ENCODE results near the gene PLA2G12A. TPM values are rescaled to one million over a fixed set of nuclear protein-coding genes. Genes with fewer than 3 reads are reported as not detected.

Gene PLA2G12A
- polyA plus RNA-seq, 2 of the 4 experiments (the other 2 are of a cell fraction) = 9.8 to 39.3 TPM

DNA sequence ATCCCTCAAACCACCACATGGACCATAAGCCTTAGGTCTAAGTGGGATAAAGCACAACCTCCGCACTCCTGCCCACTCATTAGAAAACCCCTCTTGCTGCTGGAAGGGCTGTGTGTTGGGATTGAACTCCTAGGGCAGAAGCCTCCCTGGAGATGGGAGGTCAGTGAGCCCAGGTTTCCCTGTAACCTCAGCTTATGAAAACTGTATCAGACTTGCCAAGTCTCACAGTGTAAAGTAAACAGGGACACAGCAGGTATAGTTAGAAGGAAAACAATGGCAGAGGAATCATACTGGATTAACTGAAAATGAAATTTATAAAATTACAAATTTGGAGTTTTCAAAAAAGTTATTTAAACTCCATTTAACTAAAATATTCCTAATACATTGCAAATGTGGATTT, 56.6 kb downstream of the PLA2G12A start:
- POLR2A ChIA-PET = no interaction called here
- 100% methylated on average over 1 of the region's 1 CpG for WGBS (ENCODE audit: missing lambda C conversion rate)
- DNase-seq (ENCODE audit: low read depth in 1 of 2, low spot score in 1 of 2) (no peak), FAIRE-seq (no peak), ATAC-seq (no peak)
- Histone ChIP-seq H3K27ac (no peak overlapping the region), H3K9me3 (no peaks in the 10 kb centered on the region), H3K4me1 (no peaks in the 10 kb centered on the region), H3K4me3 (no peak overlapping the region), H3K4me2 (no peak overlapping the region)
- TF ChIP-seq ZNF302 (CRISPR knock-in tag; IDR thresholded peaks at IDR 0.05) = no peak
- TF ChIP-seq RAD21 (conservative IDR thresholded peaks at IDR 0.05 in 1 of 2, IDR thresholded peaks at IDR 0.05 in 1 of 2) = no peak
- CTCF ChIA-PET = no interaction called here

DNA sequence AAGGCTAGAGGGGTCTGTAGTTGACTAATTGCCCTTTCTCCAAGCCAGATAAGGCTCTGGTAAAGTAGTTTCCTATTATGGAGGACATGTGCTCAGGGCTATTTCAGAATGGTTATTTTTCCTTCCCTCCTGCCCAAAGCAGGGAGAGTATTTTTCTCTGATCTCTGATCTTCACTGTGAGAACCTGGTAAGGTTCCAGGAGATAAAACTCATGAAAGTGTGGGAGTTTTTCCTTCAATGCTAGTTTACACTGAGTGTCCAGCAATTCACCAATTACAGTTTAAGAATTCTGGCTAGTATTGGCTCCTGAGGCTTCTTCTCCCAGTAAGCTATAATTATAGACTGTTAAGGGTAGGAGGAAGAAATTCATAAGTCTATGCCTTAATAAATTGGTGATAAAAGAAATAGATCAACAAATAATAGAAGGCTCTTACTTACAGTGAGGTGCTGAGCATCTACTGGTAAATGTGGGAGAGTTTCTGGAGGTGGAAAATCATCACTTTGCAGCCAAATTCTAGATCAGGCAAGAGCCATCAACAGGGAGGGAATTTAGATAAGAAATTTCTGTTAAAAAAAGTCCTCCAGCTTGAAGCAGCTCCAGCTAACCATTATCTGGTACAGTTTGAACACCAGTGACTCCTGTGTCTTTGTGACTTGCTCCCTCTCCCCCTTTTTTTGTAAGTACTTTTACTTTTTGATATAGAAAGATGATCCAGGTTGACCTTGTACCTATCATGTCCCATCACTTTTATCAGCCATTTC, 57.5 kb downstream of the PLA2G12A start:
- H3K4me3 ChIP-seq = no peak overlapping the region
- H3K9me3 ChIP-seq = no peaks in the 10 kb centered on the region
- TF ChIP-seq PBX3 (IDR thresholded peaks at IDR 0.05) = no peak
- no peak for TF ChIP-seq POLR2AphosphoS2 (conservative IDR thresholded peaks at IDR 0.05; ENCODE audit: low read length)
- TF ChIP-seq REST (IDR thresholded peaks at IDR 0.05) = no peak
- TF ChIP-seq CHD4 (IDR thresholded peaks at IDR 0.05; ENCODE audit: borderline replicate concordance) = no peak
- TF ChIP-seq TFCP2L1 (CRISPR knock-in tag; IDR thresholded peaks at IDR 0.05) = no peak
- no peak for TF ChIP-seq HEYL (CRISPR knock-in tag; IDR thresholded peaks at IDR 0.05)
- no peak for TF ChIP-seq RARB (CRISPR knock-in tag; IDR thresholded peaks at IDR 0.05)
- no peak for TF ChIP-seq POLR2A (IDR thresholded peaks at IDR 0.05; ENCODE audit: low read length)
- TF ChIP-seq CEBPB (IDR thresholded peaks at IDR 0.05) = no peak
- TF ChIP-seq SREBF2 (IDR thresholded peaks at IDR 0.05) = no peak
- no peak for TF ChIP-seq MAX (IDR thresholded peaks at IDR 0.05)
- TF ChIP-seq, protein P1, sequence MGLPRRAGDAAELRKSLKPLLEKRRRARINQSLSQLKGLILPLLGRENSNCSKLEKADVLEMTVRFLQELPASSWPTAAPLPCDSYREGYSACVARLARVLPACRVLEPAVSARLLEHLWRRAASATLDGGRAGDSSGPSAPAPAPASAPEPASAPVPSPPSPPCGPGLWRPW (IDR thresholded peaks at IDR 0.05) = no peak
- TF ChIP-seq HDAC2 (IDR thresholded peaks at IDR 0.05) = no peak
- TF ChIP-seq CHD2 (IDR thresholded peaks at IDR 0.05; ENCODE audit: low read length, partially characterized antibody) = no peak
- TF ChIP-seq, protein P2, sequence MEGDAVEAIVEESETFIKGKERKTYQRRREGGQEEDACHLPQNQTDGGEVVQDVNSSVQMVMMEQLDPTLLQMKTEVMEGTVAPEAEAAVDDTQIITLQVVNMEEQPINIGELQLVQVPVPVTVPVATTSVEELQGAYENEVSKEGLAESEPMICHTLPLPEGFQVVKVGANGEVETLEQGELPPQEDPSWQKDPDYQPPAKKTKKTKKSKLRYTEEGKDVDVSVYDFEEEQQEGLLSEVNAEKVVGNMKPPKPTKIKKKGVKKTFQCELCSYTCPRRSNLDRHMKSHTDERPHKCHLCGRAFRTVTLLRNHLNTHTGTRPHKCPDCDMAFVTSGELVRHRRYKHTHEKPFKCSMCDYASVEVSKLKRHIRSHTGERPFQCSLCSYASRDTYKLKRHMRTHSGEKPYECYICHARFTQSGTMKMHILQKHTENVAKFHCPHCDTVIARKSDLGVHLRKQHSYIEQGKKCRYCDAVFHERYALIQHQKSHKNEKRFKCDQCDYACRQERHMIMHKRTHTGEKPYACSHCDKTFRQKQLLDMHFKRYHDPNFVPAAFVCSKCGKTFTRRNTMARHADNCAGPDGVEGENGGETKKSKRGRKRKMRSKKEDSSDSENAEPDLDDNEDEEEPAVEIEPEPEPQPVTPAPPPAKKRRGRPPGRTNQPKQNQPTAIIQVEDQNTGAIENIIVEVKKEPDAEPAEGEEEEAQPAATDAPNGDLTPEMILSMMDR (IDR thresholded peaks at IDR 0.05) = no peak
- no peak for TF ChIP-seq BHLHE40 (IDR thresholded peaks at IDR 0.05; ENCODE audit: low read depth, low read length)
- H3K27ac ChIP-seq = no peak overlapping the region
- POLR2A ChIA-PET = no interaction called here
- FAIRE-seq = no peak
- no peaks in the 10 kb centered on the region for H3K4me1 ChIP-seq
- CTCF ChIA-PET = no interaction called here
- no peak for DNase-seq (ENCODE audit: low read depth in 1 of 2, low spot score in 1 of 2)
- no peak overlapping the region for H3K4me2 ChIP-seq
- no peak for ATAC-seq

Measured in A549 (cell line).